GM06990 (cell line): ENCODE results near the gene FCHSD2.

Experiments
- DNase-seq: peaks from one replicate; pipeline ENCODE4 v3.0.0-alpha.2; 2011; ENCODE audit not compliant: insufficient read length; ENCODE audit errors: extremely low read depth
- H3K27me3 ChIP-seq: replicated peaks from 2 replicates; pipeline ENCODE4 v1.6.0; 2011; ENCODE audit warnings: low read length; ENCODE audit not compliant: control insufficient read depth, insufficient read depth
- H3K36me3 ChIP-seq: 2 replicates; pipeline ENCODE4 v1.5.1; 2011; ENCODE audit warnings: low read length; ENCODE audit not compliant: control insufficient read depth, insufficient read depth
- H3K4me3 ChIP-seq: replicated peaks from 2 replicates; pipeline ENCODE4 v1.5.1; 2011; ENCODE audit warnings: low read depth, mild to moderate bottlenecking, control low read depth, low read length
- CTCF ChIP-seq: IDR thresholded peaks from 2 replicates; pipeline ENCODE4 v1.5.1; 2011; ENCODE audit warnings: low read length, control low read depth, mild to moderate bottlenecking, inconsistent platforms; ENCODE audit not compliant: insufficient read depth, poor library complexity, severe bottlenecking

The FCHSD2 gene

GRCh38 chr11:72954860-72955259 lies 187.3 kb downstream of the FCHSD2 start:
- Histone ChIP-seq H3K36me3 (peaks cover 1% of the 10 kb centered on the region), H3K4me3 (no peak overlapping the region), H3K27me3 (no peaks in the 10 kb centered on the region)
- no peak for DNase-seq
- no peak for TF ChIP-seq CTCF

GRCh38 chr11:72953637-72954036 lies 188.5 kb downstream of the FCHSD2 start:
- no peak overlapping the region for H3K4me3 ChIP-seq
- H3K27me3 ChIP-seq, result no peaks in the 10 kb centered on the region
- peaks cover 1% of the 10 kb centered on the region for H3K36me3 ChIP-seq
- TF ChIP-seq CTCF, result no peak
- no peak for DNase-seq

- no peak overlapping the region; the same call in 1 of the 2 replicates for H3K4me3 ChIP-seq
- peaks cover 1% of the 10 kb centered on the region; the same call in 1 of the 2 replicates for H3K36me3 ChIP-seq
- DNase-seq, result peak; percentile 40
- H3K27me3 ChIP-seq, result no peaks in the 10 kb centered on the region
- TF ChIP-seq CTCF, result no peak
Measured at GRCh38 chr11:72951888-72952287, 190.2 kb downstream of the FCHSD2 start.

- no peak for DNase-seq
- TF ChIP-seq CTCF, result no peak
- H3K27me3 ChIP-seq, result no peaks in the 10 kb centered on the region
- H3K4me3 ChIP-seq, result no peak overlapping the region
- H3K36me3 ChIP-seq, result peaks cover 1% of the 10 kb centered on the region; the same call in 1 of the 2 replicates
Measured at GRCh38 chr11:72951193-72951592, 190.9 kb downstream of the FCHSD2 start.

GRCh38 chr11:72950685-72951084 lies 191.4 kb downstream of the FCHSD2 start:
- no peak for TF ChIP-seq CTCF
- peaks cover 1% of the 10 kb centered on the region; the same call in 1 of the 2 replicates for H3K36me3 ChIP-seq
- no peak overlapping the region for H3K4me3 ChIP-seq
- no peaks in the 10 kb centered on the region for H3K27me3 ChIP-seq
- DNase-seq, result no peak

GRCh38 chr11:72947229-72947628 lies 194.9 kb downstream of the FCHSD2 start:
- no peak for TF ChIP-seq CTCF

More at GRCh38 chr11:72947229-72947628, 194.9 kb downstream of the FCHSD2 start:
- no peaks in the 10 kb centered on the region for H3K27me3 ChIP-seq
- H3K4me3 ChIP-seq, result no peak overlapping the region
- peaks cover 1% of the 10 kb centered on the region; the same call in 1 of the 2 replicates for H3K36me3 ChIP-seq
- DNase-seq, result no peak
